GM19468 (cell line): ENCODE measurements around the gene CREBRF.
"Not testable (repeated sequence)": the region's sequence is repeated elsewhere in the genome, so short reads cannot be mapped to it uniquely, and the experiment has no call there.

Experiments
- ATAC-seq: cut with Tn5 transposase; IDR thresholded peaks from one replicate; pipeline ENCODE4 v1.9.1; 2021; ENCODE audit warnings: mild to moderate bottlenecking, moderate library complexity, moderate number of reproducible peaks; ENCODE audit not compliant: unreplicated experiment; ENCODE audit errors: extremely low read depth

CREBRF gene

DNA sequence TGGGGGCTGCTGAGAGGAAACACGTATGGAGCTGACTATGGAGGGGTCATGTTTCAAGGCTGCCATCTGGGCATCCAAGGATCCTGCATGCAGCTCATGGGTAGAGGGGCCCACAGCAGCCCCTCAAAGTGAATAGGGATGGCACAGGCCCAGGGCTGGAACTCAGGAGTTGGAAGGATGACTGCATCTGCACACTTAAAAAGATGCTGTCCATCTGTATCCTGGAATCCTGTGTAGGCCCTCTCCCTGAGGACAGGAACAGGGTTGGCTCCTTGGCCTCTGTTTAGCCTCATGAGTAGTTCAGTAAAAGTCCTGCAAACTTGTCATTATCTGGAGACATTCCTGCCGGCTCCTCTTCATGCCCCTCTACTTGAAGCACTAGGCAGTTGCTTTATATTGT is 92.2 kb downstream of the CREBRF start:
- no peak for ATAC-seq

DNA sequence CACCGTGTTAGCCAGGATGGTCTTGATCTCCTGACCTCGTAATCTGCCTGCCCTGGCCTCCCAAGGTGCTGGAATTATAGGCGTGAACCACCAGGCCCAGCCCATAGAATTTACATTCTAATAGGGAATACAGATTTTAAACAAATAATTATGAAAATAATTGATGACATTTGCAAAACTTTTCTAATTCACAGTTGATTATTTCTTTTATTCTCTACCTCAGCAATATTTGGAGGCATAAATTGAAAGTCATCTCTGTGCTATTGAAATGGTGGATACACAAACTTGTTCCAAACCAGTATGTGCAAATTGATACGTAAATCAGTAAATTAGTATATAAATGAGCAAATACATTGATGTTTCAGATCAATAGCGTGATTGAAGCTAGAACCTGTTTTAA is 96.4 kb downstream of the CREBRF start:
- no peak for ATAC-seq

DNA sequence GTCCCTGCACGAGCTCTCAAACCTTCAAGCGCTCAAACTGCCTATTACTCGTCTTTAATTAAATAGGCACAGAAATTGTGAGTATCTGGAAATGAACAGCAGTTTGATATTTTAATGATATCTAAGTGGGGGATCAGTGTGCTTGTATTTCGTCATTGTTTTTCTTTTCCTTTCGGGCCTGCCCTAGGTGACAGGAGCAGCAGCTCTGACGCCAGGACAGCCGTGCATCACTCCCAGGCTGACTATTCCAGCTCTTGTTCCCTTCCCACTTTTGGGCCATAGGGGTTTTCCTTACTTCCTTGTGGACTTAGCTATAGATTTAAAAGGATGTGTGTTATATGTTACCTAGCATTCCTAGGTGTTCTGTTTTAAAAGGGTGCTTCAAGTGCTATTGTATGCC is 97.7 kb downstream of the CREBRF start:
- ATAC-seq: no peak

DNA sequence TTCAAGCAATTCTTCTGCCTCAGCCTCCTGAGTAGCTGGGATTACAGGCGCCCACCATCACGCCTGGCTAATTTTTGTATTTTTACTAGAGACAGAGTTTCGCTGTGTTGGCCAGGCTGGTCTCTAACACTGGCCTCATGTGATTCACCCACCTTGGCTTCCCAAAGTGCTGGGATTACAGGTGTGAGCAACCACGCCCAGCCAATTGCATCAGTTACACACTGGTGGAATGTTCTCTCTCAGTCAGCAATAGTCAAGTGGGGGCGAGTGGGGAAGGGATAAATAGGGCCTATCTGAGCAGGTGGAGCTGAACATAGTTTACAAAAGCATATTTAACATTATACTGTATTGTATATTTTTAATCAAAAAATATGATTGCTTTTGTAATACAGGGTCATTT is 98.5 kb downstream of the CREBRF start:
- not testable (repeated sequence) for ATAC-seq

DNA sequence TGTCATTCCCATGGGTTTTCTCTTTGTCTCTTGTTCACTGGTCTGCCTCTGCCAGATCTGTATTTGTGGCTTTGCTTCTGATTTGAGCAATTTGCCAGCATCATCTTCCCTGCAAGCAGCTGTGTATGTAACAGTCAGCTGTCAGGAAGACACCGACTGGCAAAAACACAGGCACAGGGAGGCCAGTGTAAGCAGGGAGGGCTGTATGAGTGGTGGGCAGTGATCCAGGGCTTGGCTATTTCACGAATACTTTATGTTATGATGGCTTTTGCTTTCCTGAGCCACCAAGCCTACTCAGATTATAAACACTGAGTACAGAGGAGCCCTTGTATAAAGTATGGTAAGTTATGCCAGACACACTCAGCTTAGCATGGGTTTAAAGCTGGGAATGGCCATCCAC is 99.8 kb downstream of the CREBRF start:
- no peak for ATAC-seq

DNA sequence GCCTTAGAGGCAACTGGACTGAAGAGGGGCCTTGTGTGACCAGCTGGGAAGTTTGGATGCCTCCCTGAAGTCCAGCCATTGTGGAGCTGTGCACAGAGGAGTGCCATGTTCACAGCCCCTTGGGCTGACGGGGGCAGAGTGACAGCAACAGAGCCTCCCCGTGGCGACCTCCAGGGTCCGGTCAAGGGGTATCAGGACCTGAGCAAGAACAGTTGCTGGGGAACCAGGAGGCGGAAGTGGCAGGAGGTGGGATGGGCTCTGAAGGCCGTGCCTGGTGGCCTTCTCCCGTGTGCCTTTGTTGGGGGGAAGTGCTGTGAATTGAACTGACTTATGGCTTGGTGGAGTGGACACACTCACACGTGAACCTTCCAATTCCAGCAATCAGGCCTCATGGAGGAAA is 102.2 kb downstream of the CREBRF start:
- no peak for ATAC-seq

DNA sequence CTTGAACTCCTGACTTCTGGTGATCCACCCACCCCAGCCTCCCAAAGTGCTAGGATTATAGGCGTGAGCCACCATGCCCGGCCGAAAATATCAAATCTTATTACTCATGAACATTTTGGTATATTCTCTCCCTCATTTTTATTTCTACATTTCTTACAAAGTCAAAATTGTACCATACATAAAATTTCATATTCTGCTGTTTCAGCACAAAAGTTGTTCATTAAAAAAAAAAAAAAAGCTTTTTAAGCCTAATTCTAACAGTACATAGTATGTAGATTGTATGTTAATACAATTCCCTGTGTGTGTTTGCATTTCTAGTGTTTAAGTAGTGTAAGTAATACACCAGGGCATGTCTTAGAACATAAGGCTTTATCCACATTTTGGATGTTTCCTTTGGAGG is 103.1 kb downstream of the CREBRF start:
- ATAC-seq: no peak

DNA sequence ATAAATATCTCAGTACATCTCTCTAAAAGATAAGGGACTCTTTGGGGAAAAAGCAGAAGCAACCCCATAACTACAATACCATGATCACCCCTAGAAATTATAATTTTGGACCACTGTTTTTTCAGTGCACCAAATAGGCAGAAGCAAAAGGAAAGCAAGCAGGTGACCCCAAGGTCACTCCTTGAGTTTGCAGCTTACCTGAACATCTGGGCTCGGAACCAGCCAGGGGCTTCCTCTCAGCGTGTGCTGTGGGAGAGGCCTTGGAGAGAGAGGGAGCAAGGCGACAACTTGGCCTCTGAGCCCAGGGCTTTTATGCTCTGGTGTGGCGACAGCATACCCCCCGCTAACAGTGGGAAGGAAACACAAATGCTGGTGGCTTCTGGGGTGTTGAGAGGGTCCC is 105.0 kb downstream of the CREBRF start:
- no peak for ATAC-seq

DNA sequence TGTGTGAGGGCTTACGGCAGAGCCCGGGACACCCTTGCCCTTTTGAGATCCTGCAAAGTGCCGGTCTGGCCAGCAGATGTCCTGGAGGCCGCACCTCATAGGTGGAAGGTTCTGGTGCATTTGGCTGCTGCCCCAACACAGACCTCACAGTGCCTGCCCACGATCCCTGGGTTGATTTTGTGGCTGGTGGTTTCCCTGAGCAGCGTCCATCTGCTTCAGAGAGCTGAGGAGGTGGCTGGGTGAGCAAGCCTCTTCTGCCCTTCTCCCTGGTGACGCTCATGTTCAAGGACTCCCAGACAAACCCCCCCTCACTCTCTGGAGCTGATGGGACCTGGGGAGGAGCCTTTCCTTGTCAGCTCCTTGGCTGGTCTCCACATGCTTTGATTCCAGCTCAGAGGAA is 107.1 kb downstream of the CREBRF start:
- ATAC-seq: no peak

DNA sequence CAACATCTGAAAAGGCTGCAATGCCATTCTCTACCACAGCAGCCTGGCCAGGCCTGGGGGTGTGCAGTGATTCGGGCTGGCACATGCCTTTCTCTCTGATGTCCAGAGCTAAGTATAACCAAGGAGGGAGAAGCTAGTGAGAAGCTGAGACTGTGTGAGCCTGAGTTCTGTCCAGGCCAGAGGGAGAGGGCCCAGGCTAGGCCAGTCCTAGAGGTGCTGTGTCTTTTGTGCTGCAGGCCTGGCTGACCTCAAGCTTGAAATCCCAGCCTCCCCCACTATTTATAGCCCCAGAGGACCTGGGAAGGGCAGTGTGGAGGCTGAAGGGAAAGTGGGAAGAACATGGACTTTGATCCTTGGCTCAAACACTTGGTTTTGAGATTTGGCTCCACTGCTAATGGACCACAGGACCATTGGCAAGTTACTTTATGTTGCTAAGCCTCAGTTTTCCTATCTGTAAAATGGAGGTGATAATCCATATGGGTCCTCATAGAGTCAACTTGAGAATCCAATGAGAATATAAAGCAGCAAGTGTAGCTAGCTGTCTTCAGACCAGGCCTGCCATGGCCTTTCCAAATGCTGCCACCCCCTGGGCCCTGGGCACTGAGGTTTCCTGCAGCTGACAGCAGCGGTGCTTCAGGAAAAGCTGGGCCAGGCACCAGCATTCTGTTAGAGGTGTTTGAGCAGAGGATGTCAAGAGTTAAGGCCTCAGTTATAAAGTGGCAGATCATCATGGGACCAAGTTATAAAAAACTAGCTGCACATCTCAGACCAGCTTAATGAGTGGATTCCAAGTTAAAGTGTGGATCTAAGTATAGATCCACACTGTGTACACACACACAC is 109.2 kb downstream of the CREBRF start:
- ATAC-seq: no peak

DNA sequence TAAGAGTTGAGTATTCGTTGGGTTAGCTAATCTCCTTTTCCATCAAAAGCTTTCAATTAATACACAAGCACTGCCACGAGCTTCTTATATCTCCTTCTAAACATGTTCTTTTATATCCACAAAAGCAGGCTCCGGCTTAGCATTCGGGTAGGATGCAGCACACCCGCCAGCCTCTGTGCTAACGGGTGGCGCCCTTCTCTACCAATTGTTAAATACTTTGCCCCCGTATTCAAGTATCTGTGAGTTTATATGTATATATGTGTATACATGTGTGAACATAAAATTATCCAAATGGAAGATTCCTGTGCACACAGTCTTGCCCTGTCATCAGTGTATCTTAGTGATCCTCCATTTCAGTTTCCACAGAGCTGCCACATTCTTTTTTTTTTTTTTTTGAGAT is 116.0 kb downstream of the CREBRF start:
- no peak for ATAC-seq

DNA sequence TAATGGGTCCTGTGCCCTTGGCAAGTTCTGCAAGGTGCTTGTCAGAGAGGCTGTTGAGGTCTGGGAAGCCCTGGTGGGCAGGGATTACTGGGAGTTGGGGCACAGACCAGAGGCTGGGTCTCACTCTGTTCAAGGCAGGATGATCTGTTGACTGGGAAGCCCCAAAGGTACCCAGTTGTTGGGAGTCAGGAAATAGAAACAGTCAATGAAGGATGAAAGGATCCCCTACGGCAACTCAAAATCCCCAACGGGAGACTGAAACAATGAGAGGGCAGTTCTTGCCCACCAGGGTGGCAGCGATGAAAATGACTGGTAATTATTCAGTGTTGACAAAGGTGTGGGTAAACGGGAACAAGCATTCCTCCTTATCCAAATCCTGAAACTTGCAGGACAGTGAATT is 119.4 kb downstream of the CREBRF start:
- ATAC-seq: no peak

DNA sequence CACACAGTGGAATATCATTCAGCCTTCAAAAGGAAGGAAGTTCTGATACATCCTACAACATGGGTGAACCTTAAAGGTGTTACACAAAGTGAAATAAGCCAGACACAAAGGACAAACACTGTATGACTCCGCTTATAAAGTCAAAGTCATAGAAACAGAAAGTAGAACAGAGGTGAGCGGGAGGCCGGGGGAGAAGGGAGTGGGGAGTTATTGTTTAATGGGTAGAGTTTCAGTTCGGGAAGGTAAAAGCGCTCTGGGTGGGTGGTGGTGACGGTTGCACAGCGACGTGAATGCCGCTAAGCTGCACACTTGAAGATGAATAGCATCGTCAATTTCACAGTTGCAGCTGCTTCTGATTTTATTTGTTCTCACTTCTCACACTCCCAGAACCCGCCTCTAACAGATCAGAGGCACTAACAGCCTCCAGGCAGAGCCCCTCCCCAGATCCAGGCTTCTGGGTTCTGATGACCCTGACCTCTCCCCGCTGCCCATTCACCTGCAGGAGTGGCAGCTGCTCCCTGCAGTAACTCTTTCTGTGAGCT is 122.3 kb downstream of the CREBRF start:
- ATAC-seq: no peak

DNA sequence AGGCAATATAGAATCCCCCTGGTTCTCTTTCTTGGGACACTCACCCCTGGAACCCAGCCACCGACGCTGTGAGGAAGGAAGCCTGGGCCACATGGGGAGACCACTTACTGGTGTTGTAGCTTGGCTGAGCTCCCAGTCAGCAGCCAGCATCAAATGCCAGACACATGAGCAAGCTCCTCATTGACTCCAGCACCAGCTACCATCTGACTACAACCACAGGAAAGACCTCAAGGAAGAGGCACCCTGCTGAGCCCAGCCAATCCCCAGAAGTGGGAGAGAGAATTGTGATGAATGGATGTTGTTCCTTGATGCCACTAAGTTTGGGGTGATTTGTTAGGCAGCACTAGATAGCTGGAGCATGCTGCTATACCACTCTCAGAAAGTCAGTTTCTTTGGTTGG is 124.2 kb downstream of the CREBRF start:
- no peak for ATAC-seq

DNA sequence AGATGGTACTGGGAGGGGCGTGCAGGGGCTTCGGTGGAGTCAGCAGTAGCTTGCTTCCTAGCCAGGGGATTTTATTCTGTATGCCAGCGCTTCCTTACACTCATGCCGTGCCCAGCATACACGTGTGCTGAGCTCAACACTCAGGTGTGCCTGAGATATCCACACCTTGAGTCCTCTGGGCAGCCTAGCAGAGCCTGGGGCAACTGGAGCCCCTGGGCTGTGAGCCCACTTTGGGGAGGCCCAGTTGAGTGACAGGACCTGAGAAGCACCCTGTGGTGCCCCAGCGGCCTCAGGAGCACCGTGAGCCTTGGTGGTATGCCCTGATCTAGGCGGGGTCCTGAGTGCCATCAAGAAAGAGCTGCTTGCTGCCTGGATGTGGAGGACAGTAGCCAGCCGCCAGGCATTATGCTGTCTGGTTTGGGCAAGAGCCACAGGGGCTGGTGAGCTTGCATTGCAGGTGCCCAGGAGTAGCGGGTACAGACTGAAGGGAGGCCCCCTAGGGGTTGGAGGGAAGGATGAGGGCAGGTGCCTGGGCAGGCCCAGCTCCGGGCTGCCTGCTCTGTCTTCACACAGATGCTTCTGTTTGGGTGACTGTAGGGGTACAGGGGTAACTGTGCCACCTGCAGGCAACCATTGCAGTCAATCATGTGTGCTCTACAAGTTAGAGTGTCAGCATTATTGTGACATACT is 131.0 kb downstream of the CREBRF start:
- ATAC-seq: no peak

DNA sequence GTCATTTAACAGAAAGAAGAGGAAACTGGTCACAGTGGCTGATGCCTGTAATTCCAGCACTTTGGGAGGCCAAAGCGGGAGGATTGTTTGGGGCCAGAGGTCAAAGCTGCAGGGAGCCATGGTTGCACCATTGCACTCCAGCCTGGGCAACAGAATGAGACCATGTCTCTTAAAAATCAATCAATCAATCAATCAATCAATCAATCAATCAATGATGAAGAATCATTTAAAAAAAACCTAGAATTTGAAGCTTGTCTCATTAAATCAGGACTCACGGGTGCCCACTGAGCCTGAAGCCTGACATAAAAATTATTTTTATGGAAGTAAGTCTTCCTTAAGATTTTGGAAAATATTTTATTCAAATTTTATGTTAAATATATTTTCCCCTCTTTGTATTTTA is 132.1 kb downstream of the CREBRF start:
- no peak for ATAC-seq
